Measurements from ENCODE around the gene LRRN2. TPM values are rescaled to one million over a fixed set of nuclear protein-coding genes. Genes with fewer than 3 reads are reported as not detected.

LRRN2 gene
- total and polyA plus RNA-seq, 2 experiments from 2014 or later = 0.74 to 2.6 TPM

DNA sequence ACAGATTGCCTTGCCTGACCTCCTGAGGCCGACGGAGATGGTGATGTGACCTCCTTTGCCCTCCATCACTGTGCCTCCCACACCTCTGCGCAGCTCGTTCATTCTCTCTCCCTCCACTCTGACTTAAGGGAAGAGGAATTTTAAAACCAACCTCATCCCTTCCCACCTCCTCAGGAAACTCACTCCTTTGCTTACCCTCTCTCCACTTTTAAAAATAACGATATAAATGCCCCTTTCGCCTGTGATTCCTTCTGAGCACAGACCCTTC lies 21.2 kb downstream of the LRRN2 start:
- Histone ChIP-seq H3K4me3 (no peak overlapping the region), H2AFZ (no peak overlapping the region), H3K9me2 (ENCODE audit: insufficient read depth) (no peaks in the 10 kb centered on the region), H3K27me3 (ENCODE audit: insufficient read depth) (no peaks in the 10 kb centered on the region), H3K79me2 (replicated peaks; ENCODE audit: insufficient read depth) (no peaks in the 10 kb centered on the region), H3K4me1 (ENCODE audit: insufficient read depth) (peaks cover 5% of the 10 kb centered on the region; the same call in 1 of the 2 replicates), H3K36me3 (ENCODE audit: insufficient read depth) (no peaks in the 10 kb centered on the region), H4K20me1 (replicated peaks; ENCODE audit: insufficient read depth) (no peaks in the 10 kb centered on the region), H3K4me2 (no peak overlapping the region), H3K27ac (ENCODE audit: low read depth) (no peak overlapping the region), H3F3A (replicated peaks; ENCODE audit: low read depth) (no peaks in the 10 kb centered on the region)
- H3K4me1 Mint-ChIP-seq = peaks cover 18% of the 10 kb centered on the region
- ATAC-seq (no peak), DNase-seq (ENCODE audit: low spot score) (no peak)
- no peak overlapping the region for H3K27ac Mint-ChIP-seq
- no peaks in the 10 kb centered on the region for H3K9me3 Mint-ChIP-seq
- no peak overlapping the region; the same call in 2 of the 3 replicates for H3K4me3 Mint-ChIP-seq
- H3K36me3 Mint-ChIP-seq (ENCODE audit: low read depth) = no peaks in the 10 kb centered on the region
- TF ChIP-seq POLR2AphosphoS5 (IDR thresholded peaks at IDR 0.05; ENCODE audit: low read depth) = no peak
- TF ChIP-seq, protein P1, sequence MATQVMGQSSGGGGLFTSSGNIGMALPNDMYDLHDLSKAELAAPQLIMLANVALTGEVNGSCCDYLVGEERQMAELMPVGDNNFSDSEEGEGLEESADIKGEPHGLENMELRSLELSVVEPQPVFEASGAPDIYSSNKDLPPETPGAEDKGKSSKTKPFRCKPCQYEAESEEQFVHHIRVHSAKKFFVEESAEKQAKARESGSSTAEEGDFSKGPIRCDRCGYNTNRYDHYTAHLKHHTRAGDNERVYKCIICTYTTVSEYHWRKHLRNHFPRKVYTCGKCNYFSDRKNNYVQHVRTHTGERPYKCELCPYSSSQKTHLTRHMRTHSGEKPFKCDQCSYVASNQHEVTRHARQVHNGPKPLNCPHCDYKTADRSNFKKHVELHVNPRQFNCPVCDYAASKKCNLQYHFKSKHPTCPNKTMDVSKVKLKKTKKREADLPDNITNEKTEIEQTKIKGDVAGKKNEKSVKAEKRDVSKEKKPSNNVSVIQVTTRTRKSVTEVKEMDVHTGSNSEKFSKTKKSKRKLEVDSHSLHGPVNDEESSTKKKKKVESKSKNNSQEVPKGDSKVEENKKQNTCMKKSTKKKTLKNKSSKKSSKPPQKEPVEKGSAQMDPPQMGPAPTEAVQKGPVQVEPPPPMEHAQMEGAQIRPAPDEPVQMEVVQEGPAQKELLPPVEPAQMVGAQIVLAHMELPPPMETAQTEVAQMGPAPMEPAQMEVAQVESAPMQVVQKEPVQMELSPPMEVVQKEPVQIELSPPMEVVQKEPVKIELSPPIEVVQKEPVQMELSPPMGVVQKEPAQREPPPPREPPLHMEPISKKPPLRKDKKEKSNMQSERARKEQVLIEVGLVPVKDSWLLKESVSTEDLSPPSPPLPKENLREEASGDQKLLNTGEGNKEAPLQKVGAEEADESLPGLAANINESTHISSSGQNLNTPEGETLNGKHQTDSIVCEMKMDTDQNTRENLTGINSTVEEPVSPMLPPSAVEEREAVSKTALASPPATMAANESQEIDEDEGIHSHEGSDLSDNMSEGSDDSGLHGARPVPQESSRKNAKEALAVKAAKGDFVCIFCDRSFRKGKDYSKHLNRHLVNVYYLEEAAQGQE (IDR thresholded peaks at IDR 0.05; ENCODE audit: unreplicated experiment) = no peak
- peaks cover 11% of the 10 kb centered on the region for H3K27me3 Mint-ChIP-seq (ENCODE audit: insufficient read depth, low read depth, poor library complexity)

DNA sequence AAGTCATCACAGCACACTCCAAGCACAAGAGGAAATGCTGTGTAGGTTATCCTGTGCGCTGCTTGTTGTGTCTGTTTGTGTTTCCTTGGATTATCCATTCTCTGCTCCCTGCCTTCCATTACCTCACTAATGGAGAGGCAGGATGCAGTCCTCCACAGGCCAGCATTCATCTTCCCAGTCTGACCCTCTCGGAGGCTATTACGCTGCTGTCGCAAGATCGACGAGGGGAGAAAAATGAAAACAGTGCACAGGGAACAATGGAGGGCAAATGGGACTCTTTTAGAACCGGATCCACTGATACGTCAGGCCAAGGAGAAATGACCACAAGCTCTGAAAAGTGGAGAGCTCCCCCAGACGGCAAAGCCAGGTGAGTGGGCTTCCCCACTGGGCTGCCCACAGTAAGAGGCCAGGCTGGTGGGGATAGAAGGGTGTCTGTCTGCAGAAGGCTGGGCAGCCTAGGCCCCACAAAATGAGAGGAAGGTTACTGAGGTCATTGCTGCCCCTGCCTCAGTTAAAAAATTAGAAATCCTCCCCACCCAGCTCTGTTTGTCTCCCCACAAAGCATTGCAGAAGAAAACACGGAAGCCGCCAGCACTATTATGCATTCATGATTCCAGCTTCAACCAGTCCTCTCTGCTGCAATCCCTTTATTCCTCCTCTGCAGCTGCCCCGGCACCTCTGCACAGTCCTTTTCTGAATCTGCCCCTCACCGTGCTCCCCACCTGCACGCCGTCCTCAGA lies 21.7 kb downstream of the LRRN2 start:
- no peak overlapping the region for H3K27ac Mint-ChIP-seq
- Histone ChIP-seq H3K4me1 (ENCODE audit: insufficient read depth) (peaks cover 5% of the 10 kb centered on the region; the same call in 1 of the 2 replicates), H4K20me1 (replicated peaks; ENCODE audit: insufficient read depth) (no peaks in the 10 kb centered on the region), H3K27me3 (ENCODE audit: insufficient read depth) (no peaks in the 10 kb centered on the region), H2AFZ (no peak overlapping the region), H3F3A (replicated peaks; ENCODE audit: low read depth) (no peaks in the 10 kb centered on the region), H3K4me2 (no peak overlapping the region), H3K79me2 (replicated peaks; ENCODE audit: insufficient read depth) (no peaks in the 10 kb centered on the region), H3K36me3 (ENCODE audit: insufficient read depth) (no peaks in the 10 kb centered on the region), H3K4me3 (no peak overlapping the region), H3K27ac (ENCODE audit: low read depth) (no peak overlapping the region), H3K9me2 (ENCODE audit: insufficient read depth) (no peaks in the 10 kb centered on the region)
- H3K4me3 Mint-ChIP-seq = no peak overlapping the region; the same call in 2 of the 3 replicates
- peaks cover 18% of the 10 kb centered on the region for H3K4me1 Mint-ChIP-seq
- no peaks in the 10 kb centered on the region for H3K9me3 Mint-ChIP-seq
- ATAC-seq (no peak), DNase-seq (ENCODE audit: low spot score) (no peak)
- H3K27me3 Mint-ChIP-seq (ENCODE audit: insufficient read depth, low read depth, poor library complexity) = peaks cover 11% of the 10 kb centered on the region
- no peaks in the 10 kb centered on the region for H3K36me3 Mint-ChIP-seq (ENCODE audit: low read depth)
- no peak for TF ChIP-seq STAT1 (IDR thresholded peaks at IDR 0.05; ENCODE audit: unreplicated experiment)
- TF ChIP-seq, protein P2, sequence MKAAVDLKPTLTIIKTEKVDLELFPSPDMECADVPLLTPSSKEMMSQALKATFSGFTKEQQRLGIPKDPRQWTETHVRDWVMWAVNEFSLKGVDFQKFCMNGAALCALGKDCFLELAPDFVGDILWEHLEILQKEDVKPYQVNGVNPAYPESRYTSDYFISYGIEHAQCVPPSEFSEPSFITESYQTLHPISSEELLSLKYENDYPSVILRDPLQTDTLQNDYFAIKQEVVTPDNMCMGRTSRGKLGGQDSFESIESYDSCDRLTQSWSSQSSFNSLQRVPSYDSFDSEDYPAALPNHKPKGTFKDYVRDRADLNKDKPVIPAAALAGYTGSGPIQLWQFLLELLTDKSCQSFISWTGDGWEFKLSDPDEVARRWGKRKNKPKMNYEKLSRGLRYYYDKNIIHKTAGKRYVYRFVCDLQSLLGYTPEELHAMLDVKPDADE (IDR thresholded peaks at IDR 0.05) = no peak
- TF ChIP-seq EZH2 (IDR thresholded peaks at IDR 0.05; ENCODE audit: low read depth, unreplicated experiment) = no peak
- TF ChIP-seq, protein P1 (IDR thresholded peaks at IDR 0.05; ENCODE audit: unreplicated experiment) = no peak
- TF ChIP-seq ZNF114 (CRISPR knock-in tag; IDR thresholded peaks at IDR 0.05) = no peak
- TF ChIP-seq, protein P3, sequence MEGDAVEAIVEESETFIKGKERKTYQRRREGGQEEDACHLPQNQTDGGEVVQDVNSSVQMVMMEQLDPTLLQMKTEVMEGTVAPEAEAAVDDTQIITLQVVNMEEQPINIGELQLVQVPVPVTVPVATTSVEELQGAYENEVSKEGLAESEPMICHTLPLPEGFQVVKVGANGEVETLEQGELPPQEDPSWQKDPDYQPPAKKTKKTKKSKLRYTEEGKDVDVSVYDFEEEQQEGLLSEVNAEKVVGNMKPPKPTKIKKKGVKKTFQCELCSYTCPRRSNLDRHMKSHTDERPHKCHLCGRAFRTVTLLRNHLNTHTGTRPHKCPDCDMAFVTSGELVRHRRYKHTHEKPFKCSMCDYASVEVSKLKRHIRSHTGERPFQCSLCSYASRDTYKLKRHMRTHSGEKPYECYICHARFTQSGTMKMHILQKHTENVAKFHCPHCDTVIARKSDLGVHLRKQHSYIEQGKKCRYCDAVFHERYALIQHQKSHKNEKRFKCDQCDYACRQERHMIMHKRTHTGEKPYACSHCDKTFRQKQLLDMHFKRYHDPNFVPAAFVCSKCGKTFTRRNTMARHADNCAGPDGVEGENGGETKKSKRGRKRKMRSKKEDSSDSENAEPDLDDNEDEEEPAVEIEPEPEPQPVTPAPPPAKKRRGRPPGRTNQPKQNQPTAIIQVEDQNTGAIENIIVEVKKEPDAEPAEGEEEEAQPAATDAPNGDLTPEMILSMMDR (conservative IDR thresholded peaks at IDR 0.05; ENCODE audit: low read depth in 2 of 2) = no peak; a peak in 1 of 4 replicates
- no peak for TF ChIP-seq POLR2AphosphoS5 (IDR thresholded peaks at IDR 0.05; ENCODE audit: low read depth)
- no peak for TF ChIP-seq EZH2phosphoT487 (IDR thresholded peaks at IDR 0.05; ENCODE audit: unreplicated experiment)
- TF ChIP-seq JUNB (IDR thresholded peaks at IDR 0.05; ENCODE audit: unreplicated experiment) = no peak
- TF ChIP-seq NANOG (IDR thresholded peaks at IDR 0.05; ENCODE audit: borderline replicate concordance) = no peak
- no peak for TF ChIP-seq ZNF331 (CRISPR knock-in tag; IDR thresholded peaks at IDR 0.05; ENCODE audit: low read depth)

Data from GM23338 (cell line).